ENCODE results near the gene ME3.
A peak's percentile ranks its signal among the peaks of the same experiment; 100 is the strongest.
"Not testable (repeated sequence)": the region's sequence is repeated elsewhere in the genome, so short reads cannot be mapped to it uniquely, and the experiment has no call there.

The ME3 gene

GRCh38 chr11:86565388-86565787 lies 107.0 kb downstream of the ME3 start:
- H4K91ac ChIP-seq (ENCODE audit: low read depth, low read length, poor library complexity): no peak overlapping the region
- no peak overlapping the region for H2BK12ac ChIP-seq (ENCODE audit: low read length)
- no peak overlapping the region for H2BK120ac ChIP-seq (ENCODE audit: low read depth, low read length)
- H2AK5ac ChIP-seq (ENCODE audit: low read depth, low read length): no peak overlapping the region
- no peak overlapping the region for H2AFZ ChIP-seq (ENCODE audit: low read length)
- no peak overlapping the region for H3K4me3 ChIP-seq (ENCODE audit: low read length in 2 of 2)
- H3K79me1 ChIP-seq (ENCODE audit: low read depth, low read length): peaks cover 3% of the 10 kb centered on the region
- H2BK5ac ChIP-seq (ENCODE audit: low read length): no peak overlapping the region
- no peak overlapping the region for H4K8ac ChIP-seq (ENCODE audit: low read depth, low read length)
- H3K4me2 ChIP-seq (ENCODE audit: insufficient read depth, low read length, poor library complexity, severe bottlenecking): no peak overlapping the region
- H3K4ac ChIP-seq (ENCODE audit: low read length): no peak overlapping the region
- no peak overlapping the region for H2BK15ac ChIP-seq (ENCODE audit: low read length)
- H3K27ac ChIP-seq (replicated peaks; ENCODE audit: low read length): no peak overlapping the region
- DNase-seq (ENCODE audit: low spot score): no peak
- peaks cover 0 to 12% of the 10 kb centered on the region in 2 donors for H3K9me3 ChIP-seq (replicated peaks in 1 of 2; ENCODE audit: control insufficient read depth in 2 of 2, insufficient read depth in 1 of 2, low read depth in 1 of 2, low read length in 2 of 2)
- H3K14ac ChIP-seq (ENCODE audit: low read length): no peak overlapping the region
- no peak overlapping the region for H3K18ac ChIP-seq (ENCODE audit: low read length)
- H3K27me3 ChIP-seq (ENCODE audit: control insufficient read depth in 3 of 3, insufficient read depth in 3 of 3, low read depth in 1 of 3, low read length in 3 of 3): no peaks in the 10 kb centered on the region
- no CpG with 5 or more reads among the region's 1 CpG for WGBS, 2 donors (ENCODE audit: extremely low coverage in 2 of 2, insufficient read length in 2 of 2, insufficient replicate concordance in 1 of 2)
- H3K23ac ChIP-seq (ENCODE audit: low read depth, low read length, poor library complexity): no peak overlapping the region
- peaks cover 0 to 2% of the 10 kb centered on the region in 2 donors for H3K36me3 ChIP-seq (replicated peaks in 1 of 2; ENCODE audit: control insufficient read depth in 2 of 2, insufficient read depth in 2 of 2, low read length in 2 of 2)
- peaks cover 5 to 12% of the 10 kb centered on the region in 2 donors for H3K4me1 ChIP-seq (ENCODE audit: control insufficient read depth in 2 of 2, insufficient read depth in 1 of 2, low read depth in 1 of 2, low read length in 2 of 2)
- H3K9ac ChIP-seq (ENCODE audit: low read depth, low read length, poor library complexity): no peak overlapping the region

- Histone ChIP-seq H3K9me3 (replicated peaks in 1 of 2; ENCODE audit: control insufficient read depth in 2 of 2, insufficient read depth in 1 of 2, low read depth in 1 of 2, low read length in 2 of 2) (peaks cover 0 to 22% of the 10 kb centered on the region in 2 donors), H3K4me1 (ENCODE audit: control insufficient read depth in 2 of 2, insufficient read depth in 1 of 2, low read depth in 1 of 2, low read length in 2 of 2) (peaks cover 9 to 12% of the 10 kb centered on the region in 2 donors)
- H2BK12ac ChIP-seq (ENCODE audit: low read length); H2AFZ ChIP-seq (ENCODE audit: low read length); H3K4me3 ChIP-seq (ENCODE audit: low read length in 2 of 2); H3K23ac ChIP-seq (ENCODE audit: low read depth, low read length, poor library complexity); H3K27me3 ChIP-seq (ENCODE audit: control insufficient read depth in 3 of 3, insufficient read depth in 3 of 3, low read depth in 1 of 3, low read length in 3 of 3); H4K8ac ChIP-seq (ENCODE audit: low read depth, low read length); H2BK5ac ChIP-seq (ENCODE audit: low read length); H3K36me3 ChIP-seq (replicated peaks in 1 of 2; ENCODE audit: control insufficient read depth in 2 of 2, insufficient read depth in 2 of 2, low read length in 2 of 2); H3K14ac ChIP-seq (ENCODE audit: low read length); H3K27ac ChIP-seq (replicated peaks; ENCODE audit: low read length); H3K9ac ChIP-seq (ENCODE audit: low read depth, low read length, poor library complexity); H2BK15ac ChIP-seq (ENCODE audit: low read length); H3K4ac ChIP-seq (ENCODE audit: low read length); H3K79me1 ChIP-seq (ENCODE audit: low read depth, low read length); H2BK120ac ChIP-seq (ENCODE audit: low read depth, low read length); H4K91ac ChIP-seq (ENCODE audit: low read depth, low read length, poor library complexity); DNase-seq (ENCODE audit: low spot score); H3K18ac ChIP-seq (ENCODE audit: low read length); H2AK5ac ChIP-seq (ENCODE audit: low read depth, low read length); H3K4me2 ChIP-seq (ENCODE audit: insufficient read depth, low read length, poor library complexity, severe bottlenecking): not testable (repeated sequence)
- no CpG with 5 or more reads among the region's 2 CpGs for WGBS, 2 donors (ENCODE audit: extremely low coverage in 2 of 2, insufficient read length in 2 of 2, insufficient replicate concordance in 1 of 2)
Observed at GRCh38 chr11:86562842-86563241, 109.6 kb downstream of the ME3 start.

GRCh38 chr11:86559311-86559945 lies 113.0 kb downstream of the ME3 start:
- no peak overlapping the region for H2AK5ac ChIP-seq (ENCODE audit: low read depth, low read length)
- H3K36me3 ChIP-seq (replicated peaks in 1 of 2; ENCODE audit: control insufficient read depth in 2 of 2, insufficient read depth in 2 of 2, low read length in 2 of 2): peaks cover 0 to 16% of the 10 kb centered on the region in 2 donors
- H3K4me1 ChIP-seq (ENCODE audit: control insufficient read depth in 2 of 2, insufficient read depth in 1 of 2, low read depth in 1 of 2, low read length in 2 of 2): peaks cover 0 to 3% of the 10 kb centered on the region in 2 donors
- H3K18ac ChIP-seq (ENCODE audit: low read length): no peak overlapping the region
- peaks cover 0 to 22% of the 10 kb centered on the region in 2 donors for H3K9me3 ChIP-seq (replicated peaks in 1 of 2; ENCODE audit: control insufficient read depth in 2 of 2, insufficient read depth in 1 of 2, low read depth in 1 of 2, low read length in 2 of 2)
- peak overlapping the region; percentile 58 for H2AFZ ChIP-seq (ENCODE audit: low read length)
- H3K4me3 ChIP-seq (ENCODE audit: low read length in 2 of 2): no peak overlapping the region
- no peak overlapping the region for H4K8ac ChIP-seq (ENCODE audit: low read depth, low read length)
- H3K4ac ChIP-seq (ENCODE audit: low read length): no peak overlapping the region
- no peak overlapping the region for H3K4me2 ChIP-seq (ENCODE audit: insufficient read depth, low read length, poor library complexity, severe bottlenecking)
- no peak overlapping the region for H3K27ac ChIP-seq (replicated peaks; ENCODE audit: low read length)
- no peak overlapping the region for H4K91ac ChIP-seq (ENCODE audit: low read depth, low read length, poor library complexity)
- DNase-seq (ENCODE audit: low spot score): no peak
- H3K27me3 ChIP-seq (ENCODE audit: control insufficient read depth in 3 of 3, insufficient read depth in 3 of 3, low read depth in 1 of 3, low read length in 3 of 3): no peaks in the 10 kb centered on the region
- H3K14ac ChIP-seq (ENCODE audit: low read length): no peak overlapping the region
- H3K9ac ChIP-seq (ENCODE audit: low read depth, low read length, poor library complexity): no peak overlapping the region
- no peak overlapping the region for H2BK5ac ChIP-seq (ENCODE audit: low read length)
- no peaks in the 10 kb centered on the region for H3K79me1 ChIP-seq (ENCODE audit: low read depth, low read length)
- no CpG with 5 or more reads among the region's 7 CpGs for WGBS, 2 donors (ENCODE audit: extremely low coverage in 2 of 2, insufficient read length in 2 of 2, insufficient replicate concordance in 1 of 2)
- no peak overlapping the region for H2BK120ac ChIP-seq (ENCODE audit: low read depth, low read length)
- H3K23ac ChIP-seq (ENCODE audit: low read depth, low read length, poor library complexity): no peak overlapping the region
- no peak overlapping the region for H2BK15ac ChIP-seq (ENCODE audit: low read length)
- no peak overlapping the region for H2BK12ac ChIP-seq (ENCODE audit: low read length)

GRCh38 chr11:86558841-86559240 lies 113.6 kb downstream of the ME3 start:
- Histone ChIP-seq H3K4ac (ENCODE audit: low read length) (no peak overlapping the region), H3K9ac (ENCODE audit: low read depth, low read length, poor library complexity) (no peak overlapping the region), H3K9me3 (replicated peaks in 1 of 2; ENCODE audit: control insufficient read depth in 2 of 2, insufficient read depth in 1 of 2, low read depth in 1 of 2, low read length in 2 of 2) (peaks cover 0 to 20% of the 10 kb centered on the region in 2 donors), H3K4me3 (ENCODE audit: low read length in 2 of 2) (no peak overlapping the region), H3K23ac (ENCODE audit: low read depth, low read length, poor library complexity) (no peak overlapping the region), H2AK5ac (ENCODE audit: low read depth, low read length) (no peak overlapping the region), H3K4me2 (ENCODE audit: insufficient read depth, low read length, poor library complexity, severe bottlenecking) (no peak overlapping the region), H2BK12ac (ENCODE audit: low read length) (no peak overlapping the region), H3K36me3 (replicated peaks in 1 of 2; ENCODE audit: control insufficient read depth in 2 of 2, insufficient read depth in 2 of 2, low read length in 2 of 2) (peaks cover 0 to 19% of the 10 kb centered on the region in 2 donors), H2BK15ac (ENCODE audit: low read length) (no peak overlapping the region), H2BK5ac (ENCODE audit: low read length) (no peak overlapping the region), H3K18ac (ENCODE audit: low read length) (no peak overlapping the region), H3K4me1 (ENCODE audit: control insufficient read depth in 2 of 2, insufficient read depth in 1 of 2, low read depth in 1 of 2, low read length in 2 of 2) (peaks cover 0 to 3% of the 10 kb centered on the region in 2 donors), H4K8ac (ENCODE audit: low read depth, low read length) (no peak overlapping the region), H3K79me1 (ENCODE audit: low read depth, low read length) (no peaks in the 10 kb centered on the region), H3K27me3 (ENCODE audit: control insufficient read depth in 3 of 3, insufficient read depth in 3 of 3, low read depth in 1 of 3, low read length in 3 of 3) (no peaks in the 10 kb centered on the region), H4K91ac (ENCODE audit: low read depth, low read length, poor library complexity) (no peak overlapping the region), H3K27ac (replicated peaks; ENCODE audit: low read length) (no peak overlapping the region), H3K14ac (ENCODE audit: low read length) (no peak overlapping the region), H2BK120ac (ENCODE audit: low read depth, low read length) (no peak overlapping the region), H2AFZ (ENCODE audit: low read length) (no peak overlapping the region)
- no CpG with 5 or more reads among the region's 2 CpGs for WGBS, 2 donors (ENCODE audit: extremely low coverage in 2 of 2, insufficient read length in 2 of 2, insufficient replicate concordance in 1 of 2)
- no peak for DNase-seq (ENCODE audit: low spot score)

Measured in neuronal stem cell (in vitro differentiated cells).